DMS79 (cell line): Measurements from ENCODE around the gene HEXA.
A peak's percentile ranks its signal among the peaks of the same experiment; 100 is the strongest.

ENCODE experiments used
- DNase-seq: peaks from one replicate; lab custom pipeline; 2025; lab: John Stamatoyannopoulos, UW

Gene HEXA

DNA sequence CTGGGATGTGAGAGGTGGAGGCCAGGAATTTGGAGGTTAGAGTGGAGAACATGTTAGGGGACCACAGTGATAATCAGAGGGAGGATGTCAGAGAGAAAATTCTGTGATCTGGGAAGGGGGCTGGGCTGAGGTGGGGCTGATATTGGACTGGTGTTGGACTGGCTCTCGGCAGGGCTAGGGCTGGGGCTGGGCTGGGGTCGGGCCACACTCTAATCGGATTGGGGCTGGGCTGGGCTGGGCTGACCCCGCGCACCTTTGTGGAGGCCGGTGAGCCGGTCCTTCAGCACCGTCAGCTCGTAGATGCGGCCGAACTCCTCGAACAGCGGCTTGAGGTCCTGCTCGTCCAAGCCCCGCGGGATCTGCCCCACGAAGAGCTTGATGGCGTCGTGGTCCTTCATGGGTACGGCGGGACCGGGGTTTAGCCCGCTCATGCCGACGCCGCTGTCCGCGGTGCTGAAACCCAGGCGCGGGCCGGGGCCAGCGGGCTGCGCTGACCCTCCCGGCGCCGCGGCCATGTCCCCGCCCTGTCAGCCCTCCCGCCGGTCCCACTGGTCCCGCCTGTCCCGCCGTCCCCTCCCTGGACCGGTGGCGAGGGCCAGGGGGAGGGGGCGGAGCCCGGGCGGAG lies 56.3 kb downstream of the HEXA start:
- no peak for DNase-seq

GRCh38 chr15:72318408-72318942 lies 57.3 kb downstream of the HEXA start:
- no peak for DNase-seq

DNA sequence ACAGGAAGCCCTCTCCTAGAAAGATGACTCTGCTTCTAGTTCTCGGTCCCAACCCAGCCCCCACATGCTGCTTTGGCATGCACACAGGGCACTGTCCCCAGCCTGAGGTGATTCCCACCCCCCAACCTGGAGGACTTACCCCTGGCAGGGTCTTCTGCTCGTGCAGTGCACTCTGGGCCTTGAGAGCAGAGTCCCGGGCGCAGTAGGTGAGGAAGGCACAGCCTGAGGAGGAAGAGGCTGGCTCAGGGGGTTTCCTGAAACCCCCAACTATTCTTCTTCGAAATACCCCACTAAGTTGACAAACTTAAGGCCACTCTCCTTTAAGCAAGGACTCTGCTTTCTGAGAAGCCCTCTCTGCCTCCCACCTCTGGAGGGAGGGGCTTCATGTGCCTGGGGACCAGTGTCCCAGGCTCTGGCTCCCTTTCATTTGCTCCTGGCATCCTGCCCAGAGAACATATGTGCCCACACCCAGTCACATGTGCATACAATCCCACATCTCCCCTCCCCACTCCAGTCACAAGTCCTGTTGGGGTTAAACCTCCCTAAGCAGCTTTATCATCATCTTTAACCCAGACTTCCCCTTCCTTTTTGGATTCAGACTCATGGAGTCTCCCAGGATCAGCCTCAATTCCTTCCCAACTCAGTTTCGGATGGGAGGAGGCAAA lies 60.0 kb downstream of the HEXA start:
- DNase-seq = no peak

DNA sequence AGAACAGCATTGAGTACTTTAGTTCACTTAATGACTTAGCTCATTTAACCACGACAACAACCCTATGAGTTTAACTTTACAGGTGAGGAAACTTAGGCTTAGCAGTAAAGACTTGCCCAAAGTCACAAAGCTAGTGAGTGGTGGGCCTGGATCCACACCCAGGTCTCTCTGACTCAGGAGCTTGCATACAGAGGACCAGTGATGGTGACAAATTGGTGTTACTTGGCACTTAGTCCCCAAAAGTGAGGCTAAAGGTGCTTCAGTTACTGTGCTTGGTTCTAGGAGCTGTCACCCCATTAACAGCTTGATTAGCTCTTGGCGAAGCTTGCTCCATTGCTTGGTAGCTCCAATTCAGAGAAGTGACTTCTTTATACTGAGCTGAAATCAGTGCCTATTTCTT lies 61.9 kb downstream of the HEXA start:
- no peak for DNase-seq

DNA sequence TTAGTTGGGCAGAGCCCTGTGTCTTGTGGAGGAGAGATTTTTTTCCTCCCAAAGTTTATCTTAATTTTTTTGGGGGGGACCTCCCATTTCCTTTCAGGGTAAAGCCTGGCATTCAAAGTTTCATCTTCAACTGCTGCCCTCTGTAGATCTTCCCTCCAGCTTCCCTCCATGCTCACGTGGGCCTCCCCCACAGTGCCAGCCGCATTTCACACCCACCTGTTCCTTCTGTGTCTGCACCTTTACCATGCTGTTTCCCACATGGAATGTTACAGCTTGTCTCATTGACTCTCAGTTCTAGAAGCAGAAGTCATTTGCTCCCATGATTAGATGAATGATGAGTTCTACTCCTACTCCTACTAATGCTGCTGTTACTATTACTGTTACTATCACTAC lies 62.4 kb downstream of the HEXA start:
- no peak for DNase-seq

- no peak for DNase-seq
Measured at GRCh38 chr15:72312605-72313447, 63.0 kb downstream of the HEXA start.

DNA sequence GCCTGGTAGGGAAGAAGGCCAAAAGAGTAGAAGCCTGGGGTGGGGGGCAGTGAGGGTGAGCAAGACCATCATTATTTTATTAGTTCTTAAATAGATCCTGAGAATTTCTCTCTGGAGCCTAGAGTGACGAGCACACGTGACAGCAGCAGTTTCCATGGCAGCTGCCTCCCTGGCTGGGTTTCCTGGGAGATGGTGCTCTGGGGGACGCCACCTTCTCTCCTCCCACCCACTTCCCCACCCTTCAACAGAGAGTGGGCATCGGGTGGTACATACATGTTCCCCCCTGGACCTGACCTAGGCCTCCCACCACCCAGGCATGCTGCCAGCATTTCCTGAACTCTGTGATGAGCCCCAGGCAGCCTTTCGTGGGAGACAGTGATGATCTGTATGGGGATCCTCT lies 68.8 kb downstream of the HEXA start:
- no peak for DNase-seq

GRCh38 chr15:72306211-72306785 lies 69.5 kb downstream of the HEXA start:
- peak; percentile 22 for DNase-seq

GRCh38 chr15:72304596-72304995 lies 71.2 kb downstream of the HEXA start:
- no peak for DNase-seq

DNA sequence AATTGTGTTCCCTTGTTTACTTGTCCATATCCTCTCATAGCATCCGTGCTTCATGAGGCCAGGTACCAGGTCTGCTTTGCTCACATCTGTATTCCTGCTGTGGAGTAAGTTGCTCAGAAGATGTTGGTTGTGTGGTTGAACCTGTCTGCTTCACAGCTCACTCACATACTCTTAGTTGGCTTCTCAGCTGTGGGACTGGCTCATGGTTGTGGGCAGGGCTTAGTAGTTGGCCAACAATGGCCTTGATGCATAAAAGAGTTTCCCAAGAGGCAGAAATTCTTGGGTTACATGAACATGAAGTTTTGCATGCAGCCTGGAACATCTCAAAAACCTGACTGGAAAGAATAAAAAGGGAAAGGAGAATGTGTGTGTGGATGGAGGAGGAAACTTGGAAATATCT lies 72.9 kb downstream of the HEXA start:
- no peak for DNase-seq
